ENCODE results near the gene GRID1. TPM values are rescaled to one million over a fixed set of nuclear protein-coding genes. Genes with fewer than 3 reads are reported as not detected.
"Not testable (repeated sequence)": the region's sequence is repeated elsewhere in the genome, so short reads cannot be mapped to it uniquely, and the experiment has no call there.

Gene GRID1
- total RNA-seq, 2 donors from 2014 or later, result 0.37 to 0.67 TPM

DNA sequence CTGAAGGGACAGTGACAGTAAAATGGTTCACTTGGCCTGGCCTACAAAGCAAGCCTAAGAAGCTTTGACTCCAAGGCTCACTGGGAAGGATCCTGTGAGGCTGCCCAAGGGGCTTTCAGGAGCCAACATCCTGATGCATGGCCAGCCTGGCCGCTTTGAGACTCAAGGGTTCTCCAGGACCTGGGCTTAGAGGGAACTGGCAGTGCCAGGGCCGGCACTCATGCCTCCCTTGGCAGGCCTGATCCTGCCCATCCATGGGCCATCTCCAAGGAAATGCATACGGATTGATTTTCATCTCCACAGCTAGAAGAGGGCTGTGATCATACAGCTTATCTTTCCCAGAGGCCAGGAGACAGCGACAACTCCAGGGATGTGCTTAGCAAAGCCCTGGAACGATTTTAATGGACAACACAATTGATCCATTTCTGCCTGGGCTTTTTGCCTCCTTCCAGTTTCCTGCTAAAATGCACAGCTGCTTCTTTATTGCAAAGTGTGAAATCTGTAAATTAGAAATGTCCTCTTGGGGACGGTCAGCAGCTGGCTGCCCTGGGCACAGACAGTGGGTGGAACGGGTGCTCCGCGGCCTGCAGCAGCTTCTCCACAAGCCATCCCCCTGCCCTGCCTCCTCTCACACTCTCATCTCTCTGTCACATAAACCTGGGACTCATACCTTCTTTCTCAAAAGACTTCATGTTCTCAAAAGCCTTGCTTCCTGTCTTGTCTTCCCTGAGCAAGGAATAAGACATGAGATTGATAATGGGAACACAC is 288.5 kb downstream of the GRID1 start:
- Histone ChIP-seq H3K4me3 (no peak overlapping the region), H3K36me3 (no peaks in the 10 kb centered on the region), H3K9me3 (no peaks in the 10 kb centered on the region), H3K4me1 (no peaks in the 10 kb centered on the region), H3K27ac (no peak overlapping the region), H3K27me3 (no peaks in the 10 kb centered on the region)
- TF ChIP-seq, protein P1, sequence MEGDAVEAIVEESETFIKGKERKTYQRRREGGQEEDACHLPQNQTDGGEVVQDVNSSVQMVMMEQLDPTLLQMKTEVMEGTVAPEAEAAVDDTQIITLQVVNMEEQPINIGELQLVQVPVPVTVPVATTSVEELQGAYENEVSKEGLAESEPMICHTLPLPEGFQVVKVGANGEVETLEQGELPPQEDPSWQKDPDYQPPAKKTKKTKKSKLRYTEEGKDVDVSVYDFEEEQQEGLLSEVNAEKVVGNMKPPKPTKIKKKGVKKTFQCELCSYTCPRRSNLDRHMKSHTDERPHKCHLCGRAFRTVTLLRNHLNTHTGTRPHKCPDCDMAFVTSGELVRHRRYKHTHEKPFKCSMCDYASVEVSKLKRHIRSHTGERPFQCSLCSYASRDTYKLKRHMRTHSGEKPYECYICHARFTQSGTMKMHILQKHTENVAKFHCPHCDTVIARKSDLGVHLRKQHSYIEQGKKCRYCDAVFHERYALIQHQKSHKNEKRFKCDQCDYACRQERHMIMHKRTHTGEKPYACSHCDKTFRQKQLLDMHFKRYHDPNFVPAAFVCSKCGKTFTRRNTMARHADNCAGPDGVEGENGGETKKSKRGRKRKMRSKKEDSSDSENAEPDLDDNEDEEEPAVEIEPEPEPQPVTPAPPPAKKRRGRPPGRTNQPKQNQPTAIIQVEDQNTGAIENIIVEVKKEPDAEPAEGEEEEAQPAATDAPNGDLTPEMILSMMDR (IDR thresholded peaks at IDR 0.05), result no peak
- DNase-seq (ENCODE audit: low spot score), result peak; percentile 48

- Histone ChIP-seq H3K4me1 (no peaks in the 10 kb centered on the region), H3K27me3 (no peaks in the 10 kb centered on the region), H3K4me3 (no peak overlapping the region), H3K27ac (no peak overlapping the region), H3K36me3 (no peaks in the 10 kb centered on the region), H3K9me3 (no peaks in the 10 kb centered on the region)
- peak; percentile 23 for DNase-seq (ENCODE audit: low spot score)
- TF ChIP-seq, protein P1 (IDR thresholded peaks at IDR 0.05), result no peak
Measured at GRCh38 chr10:86077271-86077670, 289.3 kb downstream of the GRID1 start.

DNA sequence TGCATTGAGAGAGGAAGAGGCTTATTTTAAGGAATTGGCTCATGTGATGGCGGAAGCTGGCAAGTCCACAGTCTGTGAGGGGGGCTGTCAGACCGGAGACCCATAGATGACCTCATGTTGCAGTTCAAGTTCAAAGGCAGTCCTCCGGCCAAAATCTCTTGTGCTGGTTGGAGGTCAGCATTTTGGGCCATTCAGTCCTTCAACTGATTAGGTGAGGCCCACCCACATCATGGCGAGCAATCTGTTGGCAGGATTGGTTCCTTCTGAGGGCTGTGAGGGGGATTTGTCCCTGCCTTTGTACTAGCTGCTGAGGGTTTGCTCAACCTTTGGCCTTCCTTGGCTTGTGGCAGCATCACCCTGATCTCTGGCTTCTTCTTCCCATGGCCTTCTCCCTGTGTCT is 290.1 kb downstream of the GRID1 start:
- not testable (repeated sequence) for DNase-seq (ENCODE audit: low spot score); H3K27ac ChIP-seq

GRCh38 chr10:86075512-86075911 is 291.1 kb downstream of the GRID1 start:
- Histone ChIP-seq H3K27me3 (no peaks in the 10 kb centered on the region), H3K4me3 (no peak overlapping the region), H3K27ac (no peak overlapping the region), H3K9me3 (no peaks in the 10 kb centered on the region), H3K36me3 (no peaks in the 10 kb centered on the region), H3K4me1 (no peaks in the 10 kb centered on the region)
- DNase-seq (ENCODE audit: low spot score), result peak; percentile 32
- TF ChIP-seq, protein P1 (IDR thresholded peaks at IDR 0.05), result no peak

More for the DNA sequence above, 290.1 kb downstream of the GRID1 start:
- not testable (repeated sequence) for H3K27me3 ChIP-seq, H3K9me3 ChIP-seq, H3K36me3 ChIP-seq, H3K4me1 ChIP-seq, H3K4me3 ChIP-seq

- H3K4me3 ChIP-seq, result no peak overlapping the region
Measured at GRCh38 chr10:86074294-86074693, 292.3 kb downstream of the GRID1 start.

GRCh38 chr10:86073199-86073977 is 293.2 kb downstream of the GRID1 start:
- no peaks in the 10 kb centered on the region for H3K36me3 ChIP-seq
- H3K27ac ChIP-seq, result no peak overlapping the region
- H3K27me3 ChIP-seq, result no peaks in the 10 kb centered on the region
- DNase-seq (ENCODE audit: low spot score), result peak; percentile 46
- no peaks in the 10 kb centered on the region for H3K4me1 ChIP-seq
- H3K9me3 ChIP-seq, result no peaks in the 10 kb centered on the region
- H3K4me3 ChIP-seq, result no peak overlapping the region
- TF ChIP-seq, protein P1 (IDR thresholded peaks at IDR 0.05), result no peak

More at GRCh38 chr10:86074294-86074693, 292.3 kb downstream of the GRID1 start:
- Histone ChIP-seq H3K27me3 (no peaks in the 10 kb centered on the region), H3K4me1 (no peaks in the 10 kb centered on the region), H3K27ac (no peak overlapping the region), H3K36me3 (no peaks in the 10 kb centered on the region), H3K9me3 (no peaks in the 10 kb centered on the region)
- no peak for DNase-seq (ENCODE audit: low spot score)
- TF ChIP-seq, protein P1 (IDR thresholded peaks at IDR 0.05), result no peak
